H1 (cell line): ENCODE measurements around the gene ABI2. TPM values are rescaled to one million over a fixed set of nuclear protein-coding genes. Genes with fewer than 3 reads are reported as not detected.
"Not testable (repeated sequence)": the region's sequence is repeated elsewhere in the genome, so short reads cannot be mapped to it uniquely, and the experiment has no call there.

Experiments
- CTCF ChIA-PET: fragments of 300-600 bp; sonication (Branson Sonifier 250); formaldehyde crosslinking; loops from one replicate; lab custom pipeline; 2021; ENCODE audit not compliant: partially characterized antibody; lab: Charles Lee
- POLR2A ChIA-PET: fragments of 300-600 bp; sonication (Branson Sonifier 250); formaldehyde crosslinking; loops from one replicate; lab custom pipeline; 2021; ENCODE audit warnings: inconsistent platforms; ENCODE audit not compliant: partially characterized antibody; lab: Charles Lee
- DNase-seq, 2 experiments: peaks; one replicate each; pipeline versions ENCODE4 v3.0.0 to v3.0.0-alpha.2; 2010 to 2022; ENCODE audit warnings: low spot score in 2 of 2, low read depth in 1 of 2, mixed read lengths in 1 of 2
- FAIRE-seq: peaks from 2 replicates; lab custom pipeline; 2011; peaks lifted over from hg19 to GRCh38; lab: Jason Lieb, UNC
- H2AFZ ChIP-seq: 2 replicates; pipeline ENCODE4 v1.8.1; 2012; ENCODE audit warnings: low read length, inconsistent platforms
- H2AK5ac ChIP-seq: 2 replicates; pipeline ENCODE4 v1.6.1; 2013; ENCODE audit warnings: low read depth, low read length
- H2BK120ac ChIP-seq: replicated peaks from 2 replicates; pipeline ENCODE3; 2013; ENCODE audit warnings: low read depth, low read length, inconsistent platforms
- H2BK12ac ChIP-seq: 2 replicates; pipeline ENCODE4 v1.6.1; 2013; ENCODE audit warnings: low read depth, low read length
- H2BK15ac ChIP-seq: 2 replicates; pipeline ENCODE4 v1.6.1; 2013; ENCODE audit warnings: low read length
- H2BK20ac ChIP-seq: 2 replicates; pipeline ENCODE4 v1.6.1; 2013; ENCODE audit warnings: low read length
- H2BK5ac ChIP-seq: 2 replicates; pipeline ENCODE4 v1.6.1; 2013; ENCODE audit warnings: low read depth, low read length
- H3K14ac ChIP-seq: 2 replicates; pipeline ENCODE4 v1.6.1; 2013; ENCODE audit warnings: inconsistent platforms; ENCODE audit not compliant: insufficient read length
- H3K18ac ChIP-seq: 2 replicates; pipeline ENCODE4 v1.6.1; 2013; ENCODE audit warnings: low read length; ENCODE audit errors: extremely low read depth
- H3K23ac ChIP-seq: 2 replicates; pipeline ENCODE4 v1.6.1; 2013; ENCODE audit warnings: inconsistent platforms; ENCODE audit not compliant: insufficient read length
- H3K23me2 ChIP-seq: 2 replicates; pipeline ENCODE4 v1.6.1; 2013; ENCODE audit warnings: low read depth, low read length
- H3K27ac ChIP-seq: 2 replicates; pipeline ENCODE4 v1.6.1; 2011; ENCODE audit warnings: low read depth, low read length, inconsistent platforms
- H3K27me3 ChIP-seq, 4 experiments: replicated peaks in 1 of 4; 1 replicate in 1 of 4; 2 replicates in 3 of 4; pipeline versions ENCODE4 v1.6.1 to v1.8.1; 2011 to 2013; ENCODE audit warnings: low read length in 3 of 4, mild to moderate bottlenecking in 3 of 4, inconsistent platforms in 2 of 4, mixed read lengths in 2 of 4, moderate library complexity in 1 of 4; ENCODE audit not compliant: control insufficient read depth in 3 of 4, insufficient read depth in 3 of 4; ENCODE audit errors: extremely low read depth in 1 of 4
- H3K36me3 ChIP-seq, 4 experiments: 2 replicates each; pipeline versions ENCODE4 v1.6.1 to v1.8.1; 2011 to 2013; ENCODE audit warnings: mild to moderate bottlenecking in 4 of 4, low read length in 3 of 4, moderate library complexity in 2 of 4, control low read depth in 1 of 4, inconsistent platforms in 1 of 4; ENCODE audit not compliant: insufficient read depth in 4 of 4, control insufficient read depth in 2 of 4
- H3K4ac ChIP-seq: replicated peaks from 2 replicates; pipeline ENCODE3; 2013; ENCODE audit warnings: low read length, low read depth, mixed read lengths, inconsistent platforms; ENCODE audit not compliant: insufficient read length
- H3K4me1 ChIP-seq, 4 experiments: replicated peaks in 1 of 4; 1 replicate in 1 of 4; 2 replicates in 3 of 4; pipeline versions ENCODE4 v1.6.1 to v1.8.1; 2011 to 2013; ENCODE audit warnings: low read length in 3 of 4, inconsistent platforms in 2 of 4, mixed read lengths in 1 of 4; ENCODE audit not compliant: insufficient read depth in 4 of 4, control insufficient read depth in 3 of 4
- H3K4me2 ChIP-seq, 2 experiments: 2 replicates each; pipeline versions ENCODE4 v1.6.1 to v1.8.1; 2011 to 2013; ENCODE audit warnings: low read depth in 2 of 2, low read length in 2 of 2, control low read depth in 1 of 2, inconsistent platforms in 1 of 2, mild to moderate bottlenecking in 1 of 2; ENCODE audit not compliant: insufficient read depth in 1 of 2
- H3K4me3 ChIP-seq, 4 experiments: fragments of 200-600, 300-600 bp in 1 of 4; sonication (generic), shearing (Covaris generic), sonication (Bioruptor Twin) in 1 of 4; 2 replicates each; pipeline versions ENCODE4 v1.5.1 to v1.8.1; 2011 to 2016; ENCODE audit warnings: low read length in 4 of 4, low read depth in 3 of 4, control low read depth in 2 of 4, inconsistent platforms in 2 of 4, mild to moderate bottlenecking in 2 of 4, mixed read lengths in 1 of 4, moderate library complexity in 1 of 4; ENCODE audit not compliant: insufficient read depth in 2 of 4; ENCODE audit errors: extremely low read depth in 1 of 4
- H3K56ac ChIP-seq: replicated peaks from 2 replicates; pipeline ENCODE3; 2013; ENCODE audit warnings: low read depth, mild to moderate bottlenecking, mixed read lengths, low read length, inconsistent platforms; ENCODE audit not compliant: insufficient read length
- H3K79me1 ChIP-seq: 2 replicates; pipeline ENCODE4 v1.6.1; 2013; ENCODE audit warnings: low read depth, low read length, control low read depth
- H3K79me2 ChIP-seq, 2 experiments: 2 replicates each; pipeline versions ENCODE4 v1.6.1 to v1.8.1; 2012 to 2013; ENCODE audit warnings: low read length in 2 of 2, mild to moderate bottlenecking in 2 of 2, inconsistent platforms in 1 of 2; ENCODE audit not compliant: insufficient read depth in 2 of 2, control insufficient read depth in 1 of 2
- H3K9ac ChIP-seq, 4 experiments: replicated peaks in 1 of 4; 1 replicate in 1 of 4; 2 replicates in 3 of 4; pipeline versions ENCODE4 v1.6.1 to v1.8.1; 2011 to 2013; ENCODE audit warnings: low read depth in 3 of 4, low read length in 3 of 4, control low read depth in 2 of 4, mild to moderate bottlenecking in 2 of 4, moderate library complexity in 2 of 4, inconsistent platforms in 1 of 4; ENCODE audit errors: extremely low read depth in 1 of 4
- H3K9me3 ChIP-seq, 2 experiments: 2 replicates each; pipeline versions ENCODE4 v1.6.1 to v1.8.1; 2012 to 2013; ENCODE audit warnings: mild to moderate bottlenecking in 2 of 2, moderate library complexity in 2 of 2, control low read depth in 1 of 2, inconsistent platforms in 1 of 2, low read depth in 1 of 2, low read length in 1 of 2, mixed read lengths in 1 of 2; ENCODE audit not compliant: insufficient read depth in 2 of 2
- H4K20me1 ChIP-seq, 2 experiments: replicated peaks in 1 of 2; 2 replicates each; pipeline versions ENCODE3 to v1.8.1; 2011 to 2013; ENCODE audit warnings: inconsistent platforms in 2 of 2, low read length in 2 of 2, mild to moderate bottlenecking in 1 of 2; ENCODE audit not compliant: insufficient read depth in 2 of 2, control insufficient read depth in 1 of 2
- H4K5ac ChIP-seq: 2 replicates; pipeline ENCODE4 v1.6.1; 2013; ENCODE audit warnings: low read length, low read depth, mixed read lengths, inconsistent platforms; ENCODE audit not compliant: insufficient read length
- H4K8ac ChIP-seq: 2 replicates; pipeline ENCODE4 v1.8.0; 2013; ENCODE audit warnings: mild to moderate bottlenecking, moderate library complexity, low read length, inconsistent platforms; ENCODE audit not compliant: insufficient read depth; ENCODE audit errors: extremely low read depth
- H4K91ac ChIP-seq: replicated peaks from 2 replicates; pipeline ENCODE3; 2013; ENCODE audit warnings: low read length, mixed read lengths, inconsistent platforms; ENCODE audit not compliant: insufficient read length
- WGBS, 2 experiments: shearing (Covaris generic) in 1 of 2; methylation state at CpG; one replicate each; pipeline versions ENCODE4 v1.1.6 to v1.1.7; 2013 to 2015; ENCODE audit warnings: low lambda C conversion rate in 2 of 2, mixed read lengths in 2 of 2, inconsistent platforms in 1 of 2, low coverage in 1 of 2, missing lambda C conversion rate in 1 of 2; ENCODE audit not compliant: insufficient replicate concordance in 2 of 2, insufficient coverage in 1 of 2, insufficient read length in 1 of 2; ENCODE audit errors: extremely low coverage in 1 of 2, missing lambda C conversion rate in 1 of 2; 5-methylcytosine and 5-hydroxymethylcytosine counted together
- polyA plus RNA-seq, 7 experiments: library from polyadenylated mRNA; depleted of rRNA in 3 of 7; stranded (reverse) in 5 of 7; unstranded in 2 of 7; fragments of >200 nt in 5 of 7; fragments of 200-250 nt in 2 of 7; gene quantifications; 1 replicate in 5 of 7; 2 replicates in 1 of 7; 4 replicates in 1 of 7; pipeline versions ENCODE4 v1.2.1 to v1.2.3, GENCODE V29; 2011 to 2013; ENCODE audit warnings: missing spikeins in 2 of 7, mixed read lengths in 2 of 7
- total RNA-seq: library from RNA; stranded (reverse); fragmentation: NEBNext Ultra II Directional; extraction: Animal tissue kit (Norgen Biotek cat#: 25700); gene quantifications from 2 replicates; pipeline ENCODE4 v1.2.1, GENCODE V29; 2021

The ABI2 gene
- total and polyA plus RNA-seq, 2 of the 8 experiments (the other 6 are each of a cell fraction or from before 2014, with no cell fraction given), result 62.3 to 118 TPM

DNA sequence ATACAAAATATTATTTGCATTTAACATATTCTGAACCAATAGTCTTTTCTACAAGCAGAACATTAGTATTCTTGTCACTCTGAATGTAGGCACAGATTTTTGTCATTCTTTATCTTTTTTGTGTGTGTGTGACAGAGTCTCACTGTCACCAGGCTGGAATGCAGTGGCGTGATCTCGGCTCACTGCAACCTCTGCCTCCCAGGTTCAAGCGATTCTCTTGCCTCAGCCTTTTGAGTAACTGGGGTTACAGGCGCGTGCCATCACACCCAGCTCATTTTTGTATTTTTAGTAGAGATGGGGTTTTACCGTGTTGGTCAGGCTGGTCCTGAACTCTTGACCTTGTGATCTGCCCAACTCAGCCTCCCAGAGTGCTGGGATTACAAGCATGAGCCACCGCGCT, 25.6 kb upstream of the ABI2 start:
- H3K27me3 ChIP-seq, H2BK15ac ChIP-seq, H3K36me3 ChIP-seq, H4K20me1 ChIP-seq, FAIRE-seq, H2BK12ac ChIP-seq, H3K27ac ChIP-seq, H3K18ac ChIP-seq, H2BK5ac ChIP-seq, H3K23me2 ChIP-seq, H3K4ac ChIP-seq, H3K79me1 ChIP-seq, H2AFZ ChIP-seq, H4K8ac ChIP-seq, H4K5ac ChIP-seq, H3K4me2 ChIP-seq, H3K79me2 ChIP-seq, H3K9ac ChIP-seq, H3K4me3 ChIP-seq, H2AK5ac ChIP-seq, H3K9me3 ChIP-seq, H4K91ac ChIP-seq, H3K56ac ChIP-seq, H3K4me1 ChIP-seq, DNase-seq, H3K14ac ChIP-seq, H3K23ac ChIP-seq, H2BK120ac ChIP-seq, H2BK20ac ChIP-seq: not testable (repeated sequence)
- 92% methylated on average over 8 of the region's 8 CpGs; no CpG with 5 or more reads in 1 of the 2 experiments for WGBS, 2 experiments
- CTCF ChIA-PET, result interaction anchor here (1.7 kb wide), 1 partner anchor 77 kb away, joined by 4 read pairs; no protein-coding TSS in a partner anchor
- POLR2A ChIA-PET, result interaction anchor here (1.4 kb wide), 1 partner anchor 8 kb away, joined by 4 read pairs; no protein-coding TSS in a partner anchor
